GM21423 (cell line): ENCODE measurements around the gene EIF2AK2.
A peak's percentile ranks its signal among the peaks of the same experiment; 100 is the strongest.

Experiments used
- ATAC-seq: cut with Tn5 transposase; IDR thresholded peaks from one replicate; pipeline ENCODE4 v1.9.1; 2021; ENCODE audit warnings: mild to moderate bottlenecking, moderate library complexity; ENCODE audit not compliant: unreplicated experiment

The EIF2AK2 gene

GRCh38 chr2:37173741-37174140, 17.0 kb upstream of the EIF2AK2 start:
- ATAC-seq = no peak

GRCh38 chr2:37171624-37171950, 14.8 kb upstream of the EIF2AK2 start:
- no peak for ATAC-seq

GRCh38 chr2:37168217-37168981, 11.6 kb upstream of the EIF2AK2 start:
- peak; percentile 70 for ATAC-seq

GRCh38 chr2:37167636-37168180, 10.9 kb upstream of the EIF2AK2 start:
- no peak for ATAC-seq

GRCh38 chr2:37164757-37165156, 8.0 kb upstream of the EIF2AK2 start:
- no peak for ATAC-seq

- ATAC-seq = peak; percentile 25
These were observed 516 bp downstream of the EIF2AK2 start for GRCh38 chr2:37156071-37156856.

GRCh38 chr2:37154785-37155184, 2.0 kb downstream of the EIF2AK2 start:
- ATAC-seq = no peak

- no peak for ATAC-seq
These were observed 3.6 kb downstream of the EIF2AK2 start for GRCh38 chr2:37153224-37153623.

GRCh38 chr2:37149626-37150322, 7.0 kb downstream of the EIF2AK2 start:
- ATAC-seq = no peak

- ATAC-seq = no peak
These were observed 8.5 kb downstream of the EIF2AK2 start for GRCh38 chr2:37148325-37148724.

- ATAC-seq = no peak
These were observed 10.7 kb downstream of the EIF2AK2 start for GRCh38 chr2:37146062-37146461.

- no peak for ATAC-seq
These were observed 12.8 kb downstream of the EIF2AK2 start for GRCh38 chr2:37143974-37144373.

- no peak for ATAC-seq
These were observed 14.2 kb downstream of the EIF2AK2 start for GRCh38 chr2:37142546-37142945.

- ATAC-seq = no peak
These were observed 23.9 kb downstream of the EIF2AK2 start for GRCh38 chr2:37132914-37133313.

GRCh38 chr2:37125416-37125815, 31.4 kb downstream of the EIF2AK2 start:
- ATAC-seq = no peak

GRCh38 chr2:37119157-37119556, 37.6 kb downstream of the EIF2AK2 start:
- ATAC-seq = no peak

GRCh38 chr2:37117566-37117965, 39.2 kb downstream of the EIF2AK2 start:
- ATAC-seq = no peak

- ATAC-seq = no peak
These were observed 44.8 kb downstream of the EIF2AK2 start for GRCh38 chr2:37111958-37112357.

- ATAC-seq = no peak
These were observed 46.2 kb downstream of the EIF2AK2 start for GRCh38 chr2:37110306-37111212.

GRCh38 chr2:37109523-37109922, 47.3 kb downstream of the EIF2AK2 start:
- no peak for ATAC-seq
